Measurements from ENCODE around the gene C1QA. TPM values are rescaled to one million over a fixed set of nuclear protein-coding genes. Genes with fewer than 3 reads are reported as not detected.

C1QA gene
- total RNA-seq, 1 experiment from 2014 or later: not detected

GRCh38 chr1:22643928-22644327 is 7.5 kb downstream of the C1QA start:
- Histone ChIP-seq H4K20me1 (ENCODE audit: low read length) (no peaks in the 10 kb centered on the region), H3K27ac (ENCODE audit: low read length) (no peak overlapping the region), H3K79me2 (ENCODE audit: low read length) (no peaks in the 10 kb centered on the region), H3F3A (ENCODE audit: low read length, unreplicated experiment) (no peaks in the 10 kb centered on the region), H3K36me3 (ENCODE audit: low read depth, low read length) (no peaks in the 10 kb centered on the region), H3K9me2 (replicated peaks; ENCODE audit: low read length) (no peaks in the 10 kb centered on the region), H3K4me1 (ENCODE audit: insufficient read depth, low read length) (peaks cover 15% of the 10 kb centered on the region), H3K9ac (ENCODE audit: low read length) (no peak overlapping the region), H3K27me3 (ENCODE audit: low read length) (no peaks in the 10 kb centered on the region), H3K4me3 (ENCODE audit: low read length) (no peak overlapping the region), H3K9me3 (ENCODE audit: low read length) (no peaks in the 10 kb centered on the region), H3K4me2 (ENCODE audit: low read length) (no peak overlapping the region), H2AFZ (ENCODE audit: low read length) (no peak overlapping the region)
- ChIA-PET POLR2A (ENCODE audit: unreplicated experiment) (no interaction called here), CTCF (no interaction called here)
- DNase-seq (no peak), ATAC-seq (no peak)
- TF ChIP-seq CTCF (conservative IDR thresholded peaks at IDR 0.05; ENCODE audit: low read depth, low read length) (no peak), EZH2 (IDR thresholded peaks at IDR 0.05; ENCODE audit: low read length, unreplicated experiment) (no peak), EZH2phosphoT487 (IDR thresholded peaks at IDR 0.05; ENCODE audit: borderline replicate concordance, low read length) (no peak)
- no TSS peak for BruUV-seq (replicated peaks)
- intact Hi-C loops (cut with micrococcal nuclease): no loop called here

- TF ChIP-seq EZH2 (IDR thresholded peaks at IDR 0.05; ENCODE audit: low read length, unreplicated experiment) (no peak), CTCF (conservative IDR thresholded peaks at IDR 0.05; ENCODE audit: low read depth, low read length) (no peak), EZH2phosphoT487 (IDR thresholded peaks at IDR 0.05; ENCODE audit: borderline replicate concordance, low read length) (no peak)
- Histone ChIP-seq H3K9me2 (replicated peaks; ENCODE audit: low read length) (no peaks in the 10 kb centered on the region), H3K4me1 (ENCODE audit: insufficient read depth, low read length) (peaks cover 15% of the 10 kb centered on the region), H3K4me2 (ENCODE audit: low read length) (peak overlapping the region; percentile 52), H3K27ac (ENCODE audit: low read length) (no peak overlapping the region), H3K36me3 (ENCODE audit: low read depth, low read length) (no peaks in the 10 kb centered on the region), H3K9ac (ENCODE audit: low read length) (no peak overlapping the region), H3K4me3 (ENCODE audit: low read length) (no peak overlapping the region), H3F3A (ENCODE audit: low read length, unreplicated experiment) (no peaks in the 10 kb centered on the region), H4K20me1 (ENCODE audit: low read length) (no peaks in the 10 kb centered on the region), H3K79me2 (ENCODE audit: low read length) (no peaks in the 10 kb centered on the region), H2AFZ (ENCODE audit: low read length) (no peak overlapping the region), H3K9me3 (ENCODE audit: low read length) (no peaks in the 10 kb centered on the region), H3K27me3 (ENCODE audit: low read length) (no peaks in the 10 kb centered on the region)
- ChIA-PET POLR2A (ENCODE audit: unreplicated experiment) (interaction anchor here (0.6 kb wide), 1 partner anchor 9 kb away, joined by 3 read pairs; no protein-coding TSS in a partner anchor), CTCF (no interaction called here)
- ATAC-seq (no peak), DNase-seq (no peak)
- BruUV-seq (replicated peaks): no TSS peak
- intact Hi-C loops (cut with micrococcal nuclease): no loop called here
Observed at GRCh38 chr1:22645931-22646330, 9.5 kb downstream of the C1QA start.

- Histone ChIP-seq H3K4me1 (ENCODE audit: insufficient read depth, low read length) (peaks cover 15% of the 10 kb centered on the region), H2AFZ (ENCODE audit: low read length) (no peak overlapping the region), H4K20me1 (ENCODE audit: low read length) (no peaks in the 10 kb centered on the region), H3K4me3 (ENCODE audit: low read length) (no peak overlapping the region), H3K27me3 (ENCODE audit: low read length) (no peaks in the 10 kb centered on the region), H3K9me3 (ENCODE audit: low read length) (no peaks in the 10 kb centered on the region), H3K79me2 (ENCODE audit: low read length) (no peaks in the 10 kb centered on the region), H3K27ac (ENCODE audit: low read length) (no peak overlapping the region), H3K9ac (ENCODE audit: low read length) (no peak overlapping the region), H3K36me3 (ENCODE audit: low read depth, low read length) (no peaks in the 10 kb centered on the region), H3F3A (ENCODE audit: low read length, unreplicated experiment) (no peaks in the 10 kb centered on the region), H3K9me2 (replicated peaks; ENCODE audit: low read length) (no peaks in the 10 kb centered on the region), H3K4me2 (ENCODE audit: low read length) (peak overlapping the region; percentile 52)
- DNase-seq (peak; percentile 52), ATAC-seq (no peak)
- BruUV-seq (replicated peaks): no TSS peak
- TF ChIP-seq EZH2 (IDR thresholded peaks at IDR 0.05; ENCODE audit: low read length, unreplicated experiment): no peak
- ChIA-PET POLR2A (ENCODE audit: unreplicated experiment) (interaction anchor here (0.6 kb wide), 1 partner anchor 9 kb away, joined by 3 read pairs; no protein-coding TSS in a partner anchor), CTCF (no interaction called here)
- intact Hi-C loops (cut with micrococcal nuclease): no loop called here
Observed at GRCh38 chr1:22646384-22646783, 10.0 kb downstream of the C1QA start.

All from PC-3 (cell line).